Measurements from ENCODE around the gene SIRT5. TPM values are rescaled to one million over a fixed set of nuclear protein-coding genes. Genes with fewer than 3 reads are reported as not detected.

The SIRT5 gene
- total RNA-seq, 1 experiment from 2014 or later = 7.6 TPM

- Histone ChIP-seq H3K9me3 (ENCODE audit: low read depth, low read length, poor library complexity, severe bottlenecking) (no peaks in the 10 kb centered on the region), H3K4me1 (ENCODE audit: insufficient read depth, low read length, poor library complexity, severe bottlenecking) (no peaks in the 10 kb centered on the region), H3K27me3 (replicated peaks; ENCODE audit: insufficient read depth, low read depth, low read length, poor library complexity) (no peaks in the 10 kb centered on the region), H3K27ac (ENCODE audit: low read depth, low read length, poor library complexity, severe bottlenecking) (no peak overlapping the region), H3K36me3 (ENCODE audit: insufficient read depth, low read length, poor library complexity, severe bottlenecking) (peaks cover 51% of the 10 kb centered on the region), H3K4me3 (ENCODE audit: low read depth, low read length, poor library complexity, severe bottlenecking) (no peak overlapping the region)
- no peak for DNase-seq (ENCODE audit: low spot score)
- TF ChIP-seq EZH2 (IDR thresholded peaks at IDR 0.05; ENCODE audit: borderline replicate concordance, low read depth, low read length, poor library complexity, severe bottlenecking) (no peak), CTCF (conservative IDR thresholded peaks at IDR 0.05; ENCODE audit: low read depth, low read length) (no peak)
- ChIA-PET CTCF (no interaction called here), POLR2A (ENCODE audit: low non-redundant PET) (no interaction called here)
- intact Hi-C loops (cut with micrococcal nuclease; ENCODE audit: unreplicated experiment) = no loop called here
- no TSS peak for BruUV-seq (replicated peaks)
Measured at GRCh38 chr6:13633343-13633742, 58.9 kb downstream of the SIRT5 start.

GRCh38 chr6:13635948-13636658 is 61.7 kb downstream of the SIRT5 start:
- no peaks in the 10 kb centered on the region for H3K4me1 ChIP-seq (ENCODE audit: insufficient read depth, low read length, poor library complexity, severe bottlenecking)
- intact Hi-C loops (cut with micrococcal nuclease; ENCODE audit: unreplicated experiment) = no loop called here
- ChIA-PET CTCF (no interaction called here), POLR2A (ENCODE audit: low non-redundant PET) (interaction anchor here (1.0 kb wide), 1 partner anchor 512 kb away, joined by 3 read pairs; no protein-coding TSS in a partner anchor)
- H3K4me3 ChIP-seq (ENCODE audit: low read depth, low read length, poor library complexity, severe bottlenecking) = no peak overlapping the region
- H3K9me3 ChIP-seq (ENCODE audit: low read depth, low read length, poor library complexity, severe bottlenecking) = no peaks in the 10 kb centered on the region
- peaks cover 47% of the 10 kb centered on the region for H3K36me3 ChIP-seq (ENCODE audit: insufficient read depth, low read length, poor library complexity, severe bottlenecking)
- DNase-seq (ENCODE audit: low spot score) = no peak
- no peak overlapping the region for H3K27ac ChIP-seq (ENCODE audit: low read depth, low read length, poor library complexity, severe bottlenecking)
- TF ChIP-seq CTCF (conservative IDR thresholded peaks at IDR 0.05; ENCODE audit: low read depth, low read length) (no peak), EZH2 (IDR thresholded peaks at IDR 0.05; ENCODE audit: borderline replicate concordance, low read depth, low read length, poor library complexity, severe bottlenecking) (no peak)
- no TSS peak for BruUV-seq (replicated peaks)
- H3K27me3 ChIP-seq (replicated peaks; ENCODE audit: insufficient read depth, low read depth, low read length, poor library complexity) = no peaks in the 10 kb centered on the region

GRCh38 chr6:13638014-13638413 is 63.6 kb downstream of the SIRT5 start:
- Histone ChIP-seq H3K4me3 (ENCODE audit: low read depth, low read length, poor library complexity, severe bottlenecking) (no peak overlapping the region), H3K9me3 (ENCODE audit: low read depth, low read length, poor library complexity, severe bottlenecking) (no peaks in the 10 kb centered on the region), H3K27ac (ENCODE audit: low read depth, low read length, poor library complexity, severe bottlenecking) (no peak overlapping the region), H3K36me3 (ENCODE audit: insufficient read depth, low read length, poor library complexity, severe bottlenecking) (peaks cover 38% of the 10 kb centered on the region), H3K27me3 (replicated peaks; ENCODE audit: insufficient read depth, low read depth, low read length, poor library complexity) (no peaks in the 10 kb centered on the region), H3K4me1 (ENCODE audit: insufficient read depth, low read length, poor library complexity, severe bottlenecking) (no peaks in the 10 kb centered on the region)
- intact Hi-C loops (cut with micrococcal nuclease; ENCODE audit: unreplicated experiment) = no loop called here
- ChIA-PET CTCF (no interaction called here), POLR2A (ENCODE audit: low non-redundant PET) (no interaction called here)
- no TSS peak for BruUV-seq (replicated peaks)
- TF ChIP-seq CTCF (conservative IDR thresholded peaks at IDR 0.05; ENCODE audit: low read depth, low read length) (no peak), EZH2 (IDR thresholded peaks at IDR 0.05; ENCODE audit: borderline replicate concordance, low read depth, low read length, poor library complexity, severe bottlenecking) (no peak)
- no peak for DNase-seq (ENCODE audit: low spot score)
